Lower lobe of right lung (tissue), 2 donors: ENCODE data around the gene SELE. TPM values are rescaled to one million over a fixed set of nuclear protein-coding genes. Genes with fewer than 3 reads are reported as not detected.

Experiments used
- ATAC-seq, 2 donors: fragments of 200-7000 bp; cut with Tn5 transposase; one replicate each; pipeline ENCODE4 v1.9.1; 2020 to 2022; ENCODE audit warnings: mild to moderate bottlenecking in 2 of 2, moderate library complexity in 2 of 2
- DNase-seq: peaks from one replicate; pipeline ENCODE4 v3.0.0-alpha.2; 2020
- H3K27ac ChIP-seq: fragments of 200-600 bp; one replicate; pipeline ENCODE4 v1.8.0; 2022
- H3K27me3 ChIP-seq: fragments of 200-600 bp; one replicate; pipeline ENCODE4 v1.8.0; 2022; ENCODE audit warnings: low read depth
- H3K36me3 ChIP-seq: fragments of 200-600 bp; one replicate; pipeline ENCODE4 v1.8.0; 2022; ENCODE audit warnings: mild to moderate bottlenecking
- H3K4me1 ChIP-seq: fragments of 200-600 bp; one replicate; pipeline ENCODE4 v1.8.0; 2022
- H3K4me3 ChIP-seq: fragments of 200-600 bp; one replicate; pipeline ENCODE4 v1.8.0; 2022; ENCODE audit warnings: mild to moderate bottlenecking
- H3K9me3 ChIP-seq: fragments of 200-600 bp; one replicate; pipeline ENCODE4 v1.8.0; 2022
- CTCF ChIP-seq: fragments of 200-600 bp; IDR thresholded peaks from one replicate; pipeline ENCODE4 v1.8.0; 2022; ENCODE audit warnings: antibody characterized with exemption, mild to moderate bottlenecking
- intact Hi-C: fragments of 100-400 bp; cut with DNase I; formaldehyde crosslinking; loops from one replicate; pipeline ENCODE4 v1.11.0; 2022
- total RNA-seq: library from RNA; stranded (reverse); fragmentation: NEBNext Ultra II Directional; extraction: Animal tissue kit (Norgen Biotek cat#: 25700); gene quantifications from one replicate; pipeline ENCODE4 v1.2.1, GENCODE V29; 2021
- donor health status: DM: no; HTN: yes; CAD: no; lungs with severe emphysema.

Gene SELE
- total RNA-seq, 1 donor from 2014 or later, result 0.38 TPM

GRCh38 chr1:169765580-169766331, 31.9 kb upstream of the SELE start:
- DNase-seq (no peak), ATAC-seq (peak; percentile 15 to 40)
- Histone ChIP-seq H3K9me3 (no peaks in the 10 kb centered on the region), H3K27ac (no peak overlapping the region), H3K4me1 (no peaks in the 10 kb centered on the region), H3K36me3 (no peaks in the 10 kb centered on the region), H3K4me3 (no peak overlapping the region), H3K27me3 (no peaks in the 10 kb centered on the region)
- intact Hi-C loops, result no loop called here
- TF ChIP-seq CTCF, result no peak

DNA sequence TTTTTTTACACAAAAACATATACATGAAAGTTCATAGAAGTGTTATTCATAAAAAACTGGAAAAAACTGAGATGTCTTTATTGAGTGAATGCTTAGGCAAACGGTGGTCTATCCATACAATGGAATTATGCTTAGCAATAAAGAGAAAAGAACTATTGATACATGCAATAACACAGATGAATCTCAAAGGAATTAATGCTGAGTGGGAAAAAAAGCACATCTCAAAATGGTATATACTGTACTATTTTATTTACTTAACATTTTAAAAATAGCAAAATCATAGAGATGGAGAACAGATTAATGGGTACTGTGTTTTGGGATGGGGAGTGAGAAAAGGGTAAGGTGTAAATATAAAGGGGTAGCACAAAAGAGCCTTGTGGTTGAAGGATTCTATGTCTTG, 31.0 kb upstream of the SELE start:
- DNase-seq, result no peak
- intact Hi-C loops, result no loop called here
- ATAC-seq, result no peak
- H3K9me3 ChIP-seq, result no peaks in the 10 kb centered on the region
- H3K36me3 ChIP-seq, result no peaks in the 10 kb centered on the region
- no peak overlapping the region for H3K27ac ChIP-seq
- no peaks in the 10 kb centered on the region for H3K27me3 ChIP-seq
- no peaks in the 10 kb centered on the region for H3K4me1 ChIP-seq
- TF ChIP-seq CTCF, result no peak
- no peak overlapping the region for H3K4me3 ChIP-seq

- Histone ChIP-seq H3K4me3 (no peak overlapping the region), H3K27me3 (no peaks in the 10 kb centered on the region), H3K27ac (no peak overlapping the region), H3K36me3 (no peaks in the 10 kb centered on the region), H3K4me1 (no peaks in the 10 kb centered on the region), H3K9me3 (no peaks in the 10 kb centered on the region)
- ATAC-seq (no peak), DNase-seq (no peak)
- no peak for TF ChIP-seq CTCF
- intact Hi-C loops, result no loop called here
Observed at GRCh38 chr1:169762699-169763098, 28.8 kb upstream of the SELE start.

DNA sequence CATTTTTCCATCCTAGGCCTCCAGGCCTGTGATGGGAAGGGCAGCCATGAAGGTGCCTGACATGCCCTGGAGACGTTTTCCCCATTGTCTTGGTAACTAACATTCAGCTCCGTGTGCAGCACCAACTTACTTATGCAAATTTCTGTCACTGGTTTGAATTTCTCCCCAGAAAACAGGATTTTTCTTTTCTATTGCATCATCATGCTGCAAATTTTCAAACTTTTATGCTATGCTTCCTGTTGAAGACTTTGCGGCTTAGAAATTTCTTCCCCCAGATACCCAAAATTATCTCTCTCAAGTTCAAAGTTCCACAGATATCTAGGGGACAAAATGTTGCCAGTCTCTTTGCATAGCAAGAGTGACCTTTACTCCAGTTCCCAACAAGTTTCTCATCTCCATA, 25.2 kb upstream of the SELE start:
- ATAC-seq, result no peak
- Histone ChIP-seq H3K9me3 (no peaks in the 10 kb centered on the region), H3K27ac (no peak overlapping the region), H3K36me3 (no peaks in the 10 kb centered on the region), H3K4me3 (no peak overlapping the region), H3K27me3 (peaks cover 4% of the 10 kb centered on the region), H3K4me1 (no peaks in the 10 kb centered on the region)
- TF ChIP-seq CTCF, result no peak
- intact Hi-C loops, result no loop called here
- no peak for DNase-seq

DNA sequence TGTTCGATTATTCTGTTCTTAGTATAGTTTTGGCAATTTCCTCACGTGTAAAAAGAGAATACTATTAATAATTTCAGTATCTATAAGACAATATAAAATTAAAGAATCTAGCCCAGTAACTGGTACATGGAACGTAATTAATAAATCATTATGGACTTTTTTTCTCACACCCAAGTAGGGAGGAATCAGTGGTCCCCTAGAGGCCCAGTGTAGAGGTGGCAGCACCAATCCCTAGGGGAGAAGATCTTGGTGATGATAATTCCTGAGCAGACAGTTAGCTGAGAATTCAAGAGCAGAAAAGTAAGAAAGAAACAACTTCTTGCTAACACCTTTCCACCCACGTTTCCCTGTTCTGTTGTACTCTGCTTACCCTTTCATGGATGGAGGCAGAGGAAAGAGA, 19.7 kb upstream of the SELE start:
- Histone ChIP-seq H3K9me3 (no peaks in the 10 kb centered on the region), H3K4me1 (no peaks in the 10 kb centered on the region), H3K27me3 (peaks cover 7% of the 10 kb centered on the region), H3K36me3 (no peaks in the 10 kb centered on the region), H3K4me3 (no peak overlapping the region), H3K27ac (no peak overlapping the region)
- DNase-seq (no peak), ATAC-seq (no peak)
- TF ChIP-seq CTCF, result no peak
- intact Hi-C loops, result no loop called here
